K562 (cell line): ENCODE data around the gene ZNF667. TPM values are rescaled to one million over a fixed set of nuclear protein-coding genes. Genes with fewer than 3 reads are reported as not detected.

Source experiments
- ATAC-seq: fragments of 200-7000 bp; cut with Tn5 transposase; 3 replicates; pipeline ENCODE4 v1.9.1; 2020; ENCODE audit warnings: moderate library complexity
- BruUV-seq: library from RNA; stranded (reverse); fragments of 400-500 nt; replicated peaks from 2 replicates; lab custom pipeline; 2021; lab: Mats Ljungman, UMichigan
- CTCF ChIA-PET: fragments of 300-600 bp; formaldehyde crosslinking; extraction: SDS; loops from one replicate; lab custom pipeline; 2021; ENCODE audit warnings: low intra/inter-chr PET ratio; lab: Yijun Ruan, JAX
- POLR2A ChIA-PET: fragments of 300-600, 350-650 bp; sonication (Branson Sonifier 250); formaldehyde crosslinking; extraction: SDS; loops from one replicate; lab custom pipeline; 2021; ENCODE audit warnings: antibody characterized with exemption, inconsistent platforms; lab: Yijun Ruan, JAX
- DNase-seq, 4 experiments: peaks; one replicate each; pipeline versions ENCODE4 v3.0.0 to v3.0.0-alpha.2; 2011 to 2018; ENCODE audit warnings: low spot score in 3 of 4, mixed read lengths in 3 of 4; ENCODE audit errors: extremely low read depth in 1 of 4
- FAIRE-seq: peaks from 2 replicates; lab custom pipeline; 2011; peaks lifted over from hg19 to GRCh38; lab: Jason Lieb, UNC
- H2AFZ ChIP-seq: 2 replicates; pipeline ENCODE4 v1.6.0; 2011; ENCODE audit warnings: low read depth, low read length, control low read depth, inconsistent platforms
- H3K27ac ChIP-seq: fragments of 200-600 bp; 3 replicates; pipeline ENCODE4 v1.8.0; 2011; ENCODE audit warnings: low read depth, mild to moderate bottlenecking, control low read depth, inconsistent platforms, low read length, moderate library complexity, mixed read lengths; ENCODE audit errors: extremely low read depth
- H3K27me3 ChIP-seq, 2 experiments: fragments of 300-600 bp in 1 of 2; 2 replicates in 1 of 2; 3 replicates in 1 of 2; pipeline versions ENCODE4 v1.6.0 to v1.8.0; 2011; ENCODE audit warnings: inconsistent platforms in 2 of 2, low read length in 2 of 2, mild to moderate bottlenecking in 1 of 2, mixed read lengths in 1 of 2, moderate library complexity in 1 of 2; ENCODE audit not compliant: control insufficient read depth in 2 of 2, insufficient read depth in 2 of 2
- H3K36me3 ChIP-seq: fragments of 300-600 bp; 3 replicates; pipeline ENCODE4 v1.8.0; 2011; ENCODE audit warnings: mild to moderate bottlenecking, low read length, inconsistent platforms; ENCODE audit not compliant: control insufficient read depth, insufficient read depth
- H3K4me1 ChIP-seq, 2 experiments: fragments of 200-600 bp in 1 of 2; replicated peaks in 1 of 2; 2 replicates in 1 of 2; 3 replicates in 1 of 2; pipeline versions ENCODE4 v1.5.1 to v1.8.0; 2011; ENCODE audit warnings: inconsistent platforms in 2 of 2, low read length in 2 of 2, mild to moderate bottlenecking in 1 of 2, mixed read lengths in 1 of 2, moderate library complexity in 1 of 2; ENCODE audit not compliant: control insufficient read depth in 2 of 2, insufficient read depth in 2 of 2
- H3K4me2 ChIP-seq: 2 replicates; pipeline ENCODE4 v1.6.1; 2011; ENCODE audit warnings: low read length, control low read depth, inconsistent platforms, mixed read lengths; ENCODE audit not compliant: insufficient read depth
- H3K4me3 ChIP-seq: fragments of 200-600 bp; sonication (generic), shearing (Covaris generic); 2 replicates; pipeline ENCODE4 v1.5.1; 2016; ENCODE audit warnings: control low read depth, inconsistent platforms
- H3K79me2 ChIP-seq: fragments of 200-600 bp; 3 replicates; pipeline ENCODE4 v1.8.0; 2011; ENCODE audit warnings: low read length, inconsistent platforms; ENCODE audit not compliant: control insufficient read depth, insufficient read depth
- H3K9ac ChIP-seq, 2 experiments: 2 replicates each; pipeline versions ENCODE4 v1.6.0 to v1.6.1; 2011; ENCODE audit warnings: low read depth in 2 of 2, low read length in 2 of 2, control low read depth in 1 of 2, inconsistent platforms in 1 of 2, mild to moderate bottlenecking in 1 of 2, mixed read lengths in 1 of 2; ENCODE audit not compliant: insufficient read depth in 1 of 2
- H3K9me1 ChIP-seq: one replicate; pipeline ENCODE4 v1.6.0; 2011; ENCODE audit warnings: inconsistent platforms, mild to moderate bottlenecking, low read length, moderate library complexity; ENCODE audit not compliant: control insufficient read depth, insufficient read depth
- H3K9me3 ChIP-seq: replicated peaks from 2 replicates; pipeline ENCODE4 v1.5.1; 2011; ENCODE audit warnings: low read depth, low read length, inconsistent platforms; ENCODE audit not compliant: control insufficient read depth, insufficient read depth
- H4K20me1 ChIP-seq: replicated peaks from 2 replicates; pipeline ENCODE4 v1.6.1; 2011; ENCODE audit warnings: low read length, inconsistent platforms, mixed read lengths; ENCODE audit not compliant: control insufficient read depth, insufficient read depth
- CHD1 ChIP-seq: fragments of 200-600 bp; sonication (generic); IDR thresholded peaks from one replicate; pipeline ENCODE4 v1.6.1; 2012; ENCODE audit warnings: mild to moderate bottlenecking, moderate library complexity, low read length, inconsistent platforms
- DPF2 ChIP-seq: fragments of 450-650 bp; IDR thresholded peaks from 2 replicates; pipeline ENCODE4 v1.6.1; 2016
- JUND ChIP-seq, 2 experiments: IDR thresholded peaks; 2 replicates in 1 of 2; 3 replicates in 1 of 2; pipeline ENCODE4 v1.6.1; 2011; ENCODE audit warnings: borderline replicate concordance in 2 of 2, low read depth in 2 of 2, low read length in 2 of 2, improper control_type of control experiment in 1 of 2, missing biosample characterization in 1 of 2, missing genetic modification characterization in 1 of 2, missing genetic modification reagents in 1 of 2
- MYBL2 ChIP-seq, 2 experiments: fragments of 450-650 bp in 1 of 2; sonication (generic) in 1 of 2; formaldehyde crosslinking in 1 of 2; IDR thresholded peaks; 2 replicates each; pipeline versions ENCODE4 v1.6.1 to v1.8.1; 2017 to 2022; ENCODE audit warnings: borderline replicate concordance in 1 of 2, inconsistent platforms in 1 of 2, low read depth in 1 of 2, mild to moderate bottlenecking in 1 of 2, missing genetic modification reagents in 1 of 2, moderate library complexity in 1 of 2
- NFE2 ChIP-seq: IDR thresholded peaks from 2 replicates; pipeline ENCODE4 v1.6.1; 2014; ENCODE audit warnings: antibody characterized with exemption, low read depth
- PHF8 ChIP-seq: fragments of 200-600 bp; sonication (generic); IDR thresholded peaks from 2 replicates; pipeline ENCODE4 v1.6.1; 2012; ENCODE audit warnings: mixed run types, mild to moderate bottlenecking, inconsistent platforms, low read length, moderate library complexity, borderline replicate concordance
- PTBP1 ChIP-seq: fragments of 200-400 bp; formaldehyde crosslinking; IDR thresholded peaks from 2 replicates; pipeline ENCODE4 v1.6.1; 2017; ENCODE audit warnings: low read depth, low read length
- SIN3B ChIP-seq: fragments of 450-650 bp; IDR thresholded peaks from 2 replicates; pipeline ENCODE4 v1.6.1; 2017; ENCODE audit warnings: low read depth, mild to moderate bottlenecking, moderate library complexity
- SMAD3 ChIP-seq: fragments of 450-650 bp; formaldehyde crosslinking; conservative IDR thresholded peaks from 2 replicates; pipeline ENCODE4 v1.4.0; 2020; ENCODE audit warnings: mild to moderate bottlenecking
- SMARCA4 ChIP-seq: fragments of 450-650 bp; IDR thresholded peaks from 2 replicates; pipeline ENCODE4 v1.6.1; 2016
- TAF7 ChIP-seq: fragments of 450-650 bp; IDR thresholded peaks from 2 replicates; pipeline ENCODE4 v1.6.1; 2016; ENCODE audit warnings: missing genetic modification characterization, missing compliant biosample characterization
- ZKSCAN3 ChIP-seq: fragments of 250-450 bp; sonication (Bioruptor Pico); IDR thresholded peaks from 2 replicates; pipeline ENCODE4 v1.4.0; 2020
- ZNF224 ChIP-seq: sonication (generic); formaldehyde crosslinking; IDR thresholded peaks from 2 replicates; pipeline ENCODE4 v1.8.0; 2022; ENCODE audit warnings: mild to moderate bottlenecking, missing genetic modification reagents
- ZNF354B ChIP-seq: fragments of 250-450 bp; sonication (Bioruptor Pico); IDR thresholded peaks from 2 replicates; pipeline ENCODE4 v1.4.0; 2020
- ZNF41 ChIP-seq: fragments of 250-450 bp; sonication (Bioruptor Pico); conservative IDR thresholded peaks from 2 replicates; pipeline ENCODE4 v1.4.0; 2020; ENCODE audit warnings: mild to moderate bottlenecking
- WGBS: fragments of 100-300 bp; shearing (Covaris generic); methylation state at CpG from one replicate; pipeline ENCODE4 v1.1.6; 2016; ENCODE audit warnings: low coverage, mixed read lengths; ENCODE audit not compliant: insufficient coverage; ENCODE audit errors: missing lambda C conversion rate; 5-methylcytosine and 5-hydroxymethylcytosine counted together
- in situ Hi-C: fragments of 300-500 bp; cut with MboI; formaldehyde crosslinking; loops from 4 replicates; pipeline ENCODE4 v1.15.0; 2018; ENCODE audit warnings: inconsistent platforms, mixed read lengths
- intact Hi-C: fragments of 100-400 bp; cut with micrococcal nuclease; formaldehyde crosslinking; loops from 2 replicates; pipeline ENCODE4 v1.14.2; 2022
- polyA plus RNA-seq, 8 experiments: library from polyadenylated mRNA; depleted of rRNA in 4 of 8; stranded (reverse) in 5 of 8; unstranded in 3 of 8; fragments of >200 nt; fragmentation: Nextera tagmentation in 2 of 8; fragmentation: Illumina TruSeq in 1 of 8; extraction: Ambion mirVana in 2 of 8; extraction: Trizol in 1 of 8; gene quantifications; 2 replicates each; pipeline versions ENCODE4 v1.2.1 to v1.2.3, GENCODE V29; 2011 to 2014; ENCODE audit warnings: inconsistent platforms in 1 of 8, missing spikeins in 1 of 8
- total RNA-seq, 7 experiments: library from RNA; depleted of rRNA in 6 of 7; stranded (reverse); fragments of >200 nt in 6 of 7; fragmentation: Illumina TruSeq in 2 of 7; extraction: Trizol in 2 of 7; gene quantifications; 2 replicates each; pipeline versions ENCODE4 v1.2.1 to v1.2.3, GENCODE V29; 2011 to 2021; ENCODE audit warnings: low replicate concordance in 1 of 7
- TF ChIP-seq, protein P1 (sequence below): sonication (generic); formaldehyde crosslinking; IDR thresholded peaks from 2 replicates; pipeline ENCODE4 v1.8.0; 2022; ENCODE audit warnings: mild to moderate bottlenecking, missing genetic modification reagents, borderline replicate concordance

ZNF667 gene
- total and polyA plus RNA-seq, 9 of the 15 experiments (the other 6 are each of a cell fraction or from before 2014, with no cell fraction given): not detected

DNA sequence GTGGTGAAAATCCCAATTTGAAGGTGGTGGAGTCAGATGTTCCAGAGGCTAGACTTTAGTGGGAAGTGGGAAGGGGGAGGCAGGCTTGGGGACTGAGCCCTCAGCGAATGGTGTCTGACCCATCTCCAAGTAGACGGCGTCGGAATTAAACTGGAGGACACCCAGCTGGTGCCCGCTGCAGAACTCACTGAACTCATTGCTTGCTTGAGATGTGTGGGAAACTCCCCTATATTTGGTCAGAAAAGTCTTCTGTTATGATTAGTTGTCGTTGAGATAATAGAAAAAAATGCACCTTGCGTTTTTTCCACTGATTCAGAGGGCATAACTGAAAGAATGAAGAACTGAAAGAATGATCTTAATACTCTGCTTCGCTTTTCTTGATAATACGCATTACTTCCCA, 73.9 kb downstream of the ZNF667 start:
- Histone ChIP-seq H3K4me1 (peaks cover 10 to 12% of the 10 kb centered on the region in 2 experiments; a peak in 4 of 5 replicates), H3K79me2 (peaks cover 11% of the 10 kb centered on the region), H3K4me3 (peak overlapping the region; percentile 66), H3K36me3 (peaks cover 12% of the 10 kb centered on the region; the same call in 1 of the 3 replicates), H3K9me1 (no peaks in the 10 kb centered on the region), H3K27ac (no peak overlapping the region), H3K9ac (no peak overlapping the region), H3K9me3 (peaks cover 9% of the 10 kb centered on the region), H3K27me3 (no peaks in the 10 kb centered on the region), H3K4me2 (peak overlapping the region; percentile 100), H4K20me1 (no peaks in the 10 kb centered on the region), H2AFZ (peak overlapping the region; percentile 97)
- in situ Hi-C loops (no loop called here), intact Hi-C loops (no loop called here)
- ATAC-seq: no peak
- no peak for DNase-seq
- no peak for FAIRE-seq
- POLR2A ChIA-PET: interaction anchor here (0.7 kb wide), 1 partner anchor 9 kb away, joined by 4 read pairs; no protein-coding TSS in a partner anchor
- BruUV-seq: no TSS peak
- CTCF ChIA-PET: no interaction called here
- TF ChIP-seq CHD1 (no peak), JUND (IDR thresholded peaks at IDR 0.05; ENCODE audit: borderline replicate concordance, low read depth, low read length) (no peak), JUND (tag; IDR thresholded peaks at IDR 0.05; ENCODE audit: borderline replicate concordance, low read depth, low read length) (no peak), MYBL2 (IDR thresholded peaks at IDR 0.05; ENCODE audit: low read depth) (no peak), MYBL2 (CRISPR knock-in tag; IDR thresholded peaks at IDR 0.05; ENCODE audit: borderline replicate concordance) (no peak), SIN3B (no peak), ZNF224 (CRISPR knock-in tag) (no peak), ZKSCAN3 (CRISPR knock-in tag) (no peak), SMARCA4 (no peak), ZNF41 (CRISPR knock-in tag) (no peak), PHF8 (no peak), SMAD3 (CRISPR knock-in tag) (no peak), PTBP1 (no peak), NFE2 (no peak), ZNF354B (CRISPR knock-in tag) (no peak), TAF7 (tag) (no peak), DPF2 (no peak)
- TF ChIP-seq, protein P1, sequence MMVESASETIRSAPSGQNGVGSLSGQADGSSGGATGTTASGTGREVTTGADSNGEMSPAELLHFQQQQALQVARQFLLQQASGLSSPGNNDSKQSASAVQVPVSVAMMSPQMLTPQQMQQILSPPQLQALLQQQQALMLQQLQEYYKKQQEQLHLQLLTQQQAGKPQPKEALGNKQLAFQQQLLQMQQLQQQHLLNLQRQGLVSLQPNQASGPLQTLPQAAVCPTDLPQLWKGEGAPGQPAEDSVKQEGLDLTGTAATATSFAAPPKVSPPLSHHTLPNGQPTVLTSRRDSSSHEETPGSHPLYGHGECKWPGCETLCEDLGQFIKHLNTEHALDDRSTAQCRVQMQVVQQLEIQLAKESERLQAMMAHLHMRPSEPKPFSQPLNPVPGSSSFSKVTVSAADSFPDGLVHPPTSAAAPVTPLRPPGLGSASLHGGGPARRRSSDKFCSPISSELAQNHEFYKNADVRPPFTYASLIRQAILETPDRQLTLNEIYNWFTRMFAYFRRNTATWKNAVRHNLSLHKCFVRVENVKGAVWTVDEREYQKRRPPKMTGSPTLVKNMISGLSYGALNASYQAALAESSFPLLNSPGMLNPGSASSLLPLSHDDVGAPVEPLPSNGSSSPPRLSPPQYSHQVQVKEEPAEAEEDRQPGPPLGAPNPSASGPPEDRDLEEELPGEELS (CRISPR knock-in tag): no peak
- 61% methylated on average over 9 of the region's 9 CpGs for WGBS
